ENCODE measurements around the gene CEP85L.

CEP85L gene

DNA sequence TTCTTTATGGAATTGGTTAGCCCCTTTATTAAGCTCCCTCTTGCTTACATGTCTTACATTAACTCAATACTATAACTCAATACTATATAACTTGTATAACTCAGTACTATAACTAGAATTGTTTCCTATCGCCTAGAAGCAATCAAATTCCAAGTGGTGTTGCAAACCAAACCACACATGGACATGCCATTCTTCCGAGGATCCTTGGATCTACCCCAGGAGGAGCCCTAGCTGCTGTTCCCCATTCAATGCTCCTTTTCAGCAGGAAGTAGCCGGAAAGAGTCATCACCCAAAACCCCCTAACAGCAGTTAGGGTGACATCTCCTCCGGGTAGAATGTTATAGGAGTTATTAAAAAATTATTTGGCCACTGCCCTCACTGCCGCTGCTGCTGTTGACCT lies 62.8 kb downstream of the CEP85L start:
- Histone ChIP-seq H3K9ac (ENCODE audit: low read depth, low read length) (no peak overlapping the region), H3K4me1 (ENCODE audit: insufficient read depth, low read length) (peaks cover 11% of the 10 kb centered on the region), H3K4me3 (ENCODE audit: low read length) (no peak overlapping the region), H3K36me3 (ENCODE audit: insufficient read depth, low read depth, low read length) (no peaks in the 10 kb centered on the region), H3K27ac (ENCODE audit: low read length) (no peak overlapping the region), H3K9me3 (ENCODE audit: insufficient read depth, low read depth, low read length) (no peaks in the 10 kb centered on the region), H3K27me3 (ENCODE audit: insufficient read depth, low read length) (no peaks in the 10 kb centered on the region)

GRCh38 chr6:118586746-118587485 lies 64.5 kb downstream of the CEP85L start:
- Histone ChIP-seq H3K27ac (ENCODE audit: low read length) (no peak overlapping the region), H3K27me3 (ENCODE audit: insufficient read depth, low read length) (no peaks in the 10 kb centered on the region), H3K4me1 (ENCODE audit: insufficient read depth, low read length) (peaks cover 11% of the 10 kb centered on the region), H3K36me3 (ENCODE audit: insufficient read depth, low read depth, low read length) (no peaks in the 10 kb centered on the region), H3K4me3 (ENCODE audit: low read length) (no peak overlapping the region), H3K9ac (ENCODE audit: low read depth, low read length) (no peak overlapping the region), H3K9me3 (ENCODE audit: insufficient read depth, low read depth, low read length) (no peaks in the 10 kb centered on the region)

- H3K36me3 ChIP-seq (ENCODE audit: insufficient read depth, low read depth, low read length), result no peaks in the 10 kb centered on the region
- no peak overlapping the region for H3K27ac ChIP-seq (ENCODE audit: low read length)
- H3K9ac ChIP-seq (ENCODE audit: low read depth, low read length), result no peak overlapping the region
- no peak overlapping the region for H3K4me3 ChIP-seq (ENCODE audit: low read length)
- H3K4me1 ChIP-seq (ENCODE audit: insufficient read depth, low read length), result peaks cover 5% of the 10 kb centered on the region
- no peaks in the 10 kb centered on the region; the same call in 1 of the 2 replicates for H3K9me3 ChIP-seq (ENCODE audit: insufficient read depth, low read depth, low read length)
- no peaks in the 10 kb centered on the region for H3K27me3 ChIP-seq (ENCODE audit: insufficient read depth, low read length)
These were observed 66.5 kb downstream of the CEP85L start for GRCh38 chr6:118584911-118585310.

GRCh38 chr6:118581489-118581959 lies 69.9 kb downstream of the CEP85L start:
- no peak overlapping the region for H3K27ac ChIP-seq (ENCODE audit: low read length)
- no peak overlapping the region for H3K4me3 ChIP-seq (ENCODE audit: low read length)
- H3K4me1 ChIP-seq (ENCODE audit: insufficient read depth, low read length), result no peaks in the 10 kb centered on the region
- H3K9ac ChIP-seq (ENCODE audit: low read depth, low read length), result no peak overlapping the region
- H3K9me3 ChIP-seq (ENCODE audit: insufficient read depth, low read depth, low read length), result peaks cover 28% of the 10 kb centered on the region
- no peaks in the 10 kb centered on the region for H3K36me3 ChIP-seq (ENCODE audit: insufficient read depth, low read depth, low read length)
- no peaks in the 10 kb centered on the region for H3K27me3 ChIP-seq (ENCODE audit: insufficient read depth, low read length)

- H3K4me3 ChIP-seq (ENCODE audit: low read length), result no peak overlapping the region
- no peaks in the 10 kb centered on the region for H3K4me1 ChIP-seq (ENCODE audit: insufficient read depth, low read length)
- peaks cover 36% of the 10 kb centered on the region for H3K9me3 ChIP-seq (ENCODE audit: insufficient read depth, low read depth, low read length)
- no peaks in the 10 kb centered on the region for H3K27me3 ChIP-seq (ENCODE audit: insufficient read depth, low read length)
- H3K9ac ChIP-seq (ENCODE audit: low read depth, low read length), result no peak overlapping the region
- no peak overlapping the region for H3K27ac ChIP-seq (ENCODE audit: low read length)
- no peaks in the 10 kb centered on the region for H3K36me3 ChIP-seq (ENCODE audit: insufficient read depth, low read depth, low read length)
These were observed 70.6 kb downstream of the CEP85L start for GRCh38 chr6:118580585-118581419.

- H3K9ac ChIP-seq (ENCODE audit: low read depth, low read length), result no peak overlapping the region
- no peaks in the 10 kb centered on the region for H3K36me3 ChIP-seq (ENCODE audit: insufficient read depth, low read depth, low read length)
These were observed 71.6 kb downstream of the CEP85L start for GRCh38 chr6:118579786-118580185.

DNA sequence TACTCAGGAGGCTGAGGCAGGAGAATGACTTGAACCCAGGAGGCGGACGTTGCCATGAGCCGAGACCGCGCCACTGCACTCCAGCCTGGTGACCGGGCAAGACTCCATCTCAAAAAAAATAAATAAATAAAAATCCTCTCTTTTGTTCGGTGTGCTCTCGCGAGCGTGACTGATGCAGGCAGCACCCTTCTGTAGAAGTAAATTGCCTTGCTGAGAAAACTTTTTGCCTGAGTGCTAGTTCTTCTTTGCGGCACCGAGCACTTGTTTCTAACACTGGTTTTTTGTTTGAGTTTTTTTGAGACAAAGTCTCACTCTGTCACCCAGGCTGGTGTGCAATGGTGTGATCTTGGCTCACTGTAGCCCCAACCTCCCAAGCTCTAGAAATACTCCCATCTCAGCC lies 72.8 kb downstream of the CEP85L start:
- no peaks in the 10 kb centered on the region for H3K27me3 ChIP-seq (ENCODE audit: insufficient read depth, low read length)
- no peak overlapping the region for H3K9ac ChIP-seq (ENCODE audit: low read depth, low read length)
- H3K4me1 ChIP-seq (ENCODE audit: insufficient read depth, low read length), result no peaks in the 10 kb centered on the region
- peaks cover 57% of the 10 kb centered on the region for H3K9me3 ChIP-seq (ENCODE audit: insufficient read depth, low read depth, low read length)
- H3K4me3 ChIP-seq (ENCODE audit: low read length), result no peak overlapping the region
- no peak overlapping the region for H3K27ac ChIP-seq (ENCODE audit: low read length)
- peaks cover 6% of the 10 kb centered on the region; the same call in 1 of the 2 replicates for H3K36me3 ChIP-seq (ENCODE audit: insufficient read depth, low read depth, low read length)

More at GRCh38 chr6:118579786-118580185, 71.6 kb downstream of the CEP85L start:
- Histone ChIP-seq H3K4me1 (ENCODE audit: insufficient read depth, low read length) (no peaks in the 10 kb centered on the region), H3K9me3 (ENCODE audit: insufficient read depth, low read depth, low read length) (peaks cover 45% of the 10 kb centered on the region), H3K27me3 (ENCODE audit: insufficient read depth, low read length) (no peaks in the 10 kb centered on the region), H3K4me3 (ENCODE audit: low read length) (no peak overlapping the region), H3K27ac (ENCODE audit: low read length) (no peak overlapping the region)

DNA sequence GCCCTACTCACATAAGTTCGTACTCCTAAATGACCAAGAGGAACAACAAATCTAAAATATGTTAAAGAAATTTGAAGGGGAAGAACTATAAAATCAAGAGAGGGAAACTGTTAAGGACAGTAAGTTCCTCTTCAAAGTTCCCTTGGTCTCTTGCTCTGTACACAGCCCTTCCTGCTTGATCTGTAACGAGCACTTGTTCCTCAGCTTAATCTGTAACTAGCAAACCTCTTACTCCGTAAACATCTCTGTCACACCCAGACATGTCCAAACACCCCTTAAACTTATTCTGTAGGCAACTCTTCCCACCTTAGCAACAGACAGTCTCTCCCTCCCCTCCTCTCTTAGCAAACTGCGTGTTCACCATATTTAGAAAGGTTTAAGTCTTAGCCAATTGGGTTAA lies 73.4 kb downstream of the CEP85L start:
- H3K4me3 ChIP-seq (ENCODE audit: low read length), result no peak overlapping the region
- no peak overlapping the region for H3K9ac ChIP-seq (ENCODE audit: low read depth, low read length)
- no peaks in the 10 kb centered on the region for H3K4me1 ChIP-seq (ENCODE audit: insufficient read depth, low read length)
- H3K9me3 ChIP-seq (ENCODE audit: insufficient read depth, low read depth, low read length), result peaks cover 60% of the 10 kb centered on the region
- peaks cover 6% of the 10 kb centered on the region; the same call in 1 of the 2 replicates for H3K36me3 ChIP-seq (ENCODE audit: insufficient read depth, low read depth, low read length)
- no peaks in the 10 kb centered on the region for H3K27me3 ChIP-seq (ENCODE audit: insufficient read depth, low read length)
- no peak overlapping the region for H3K27ac ChIP-seq (ENCODE audit: low read length)

DNA sequence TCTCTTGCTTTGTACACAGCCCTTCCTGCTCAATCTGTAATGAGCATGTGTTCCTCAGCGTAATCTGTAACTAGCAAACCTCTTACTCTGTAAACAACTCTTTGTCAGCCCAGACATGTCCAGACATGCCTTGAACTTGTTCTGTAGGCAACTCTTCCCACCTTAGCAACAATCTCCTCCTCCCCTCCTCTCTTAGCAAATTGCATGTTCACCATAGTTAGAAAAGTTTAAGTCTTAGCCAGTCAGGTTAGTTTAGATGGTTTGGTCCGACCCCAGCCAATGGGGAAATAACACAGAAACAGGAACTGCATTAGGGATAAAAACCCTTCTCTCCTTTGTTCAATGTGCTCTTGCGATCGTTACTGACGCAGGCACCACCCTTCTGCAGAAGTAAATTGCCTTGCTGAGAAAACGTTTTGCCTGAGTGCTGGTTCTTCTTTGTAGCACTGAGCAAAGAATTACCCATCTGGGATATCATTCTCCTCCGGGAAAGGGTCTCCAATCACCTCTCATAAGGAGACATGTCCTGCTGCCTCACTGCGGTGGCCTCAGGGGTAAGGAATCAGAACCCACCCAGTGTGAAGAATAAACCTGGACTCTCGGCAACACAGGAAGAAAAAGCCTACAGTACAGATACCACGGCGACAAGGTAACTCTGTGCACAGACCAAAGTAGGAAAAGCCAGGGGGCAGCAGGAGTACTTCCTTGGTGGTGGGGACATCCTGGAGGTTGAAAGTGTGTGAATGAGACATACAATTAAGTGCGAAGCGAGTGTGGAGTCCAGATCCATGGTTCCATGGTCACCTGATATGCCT lies 77.1 kb downstream of the CEP85L start:
- peaks cover 55% of the 10 kb centered on the region for H3K9me3 ChIP-seq (ENCODE audit: insufficient read depth, low read depth, low read length)
- H3K9ac ChIP-seq (ENCODE audit: low read depth, low read length), result no peak overlapping the region
- H3K27me3 ChIP-seq (ENCODE audit: insufficient read depth, low read length), result no peaks in the 10 kb centered on the region
- no peak overlapping the region for H3K27ac ChIP-seq (ENCODE audit: low read length)
- H3K4me3 ChIP-seq (ENCODE audit: low read length), result no peak overlapping the region; the same call in 1 of the 2 replicates
- H3K4me1 ChIP-seq (ENCODE audit: insufficient read depth, low read length), result no peaks in the 10 kb centered on the region
- H3K36me3 ChIP-seq (ENCODE audit: insufficient read depth, low read depth, low read length), result peaks cover 6% of the 10 kb centered on the region; the same call in 1 of the 2 replicates

DNA sequence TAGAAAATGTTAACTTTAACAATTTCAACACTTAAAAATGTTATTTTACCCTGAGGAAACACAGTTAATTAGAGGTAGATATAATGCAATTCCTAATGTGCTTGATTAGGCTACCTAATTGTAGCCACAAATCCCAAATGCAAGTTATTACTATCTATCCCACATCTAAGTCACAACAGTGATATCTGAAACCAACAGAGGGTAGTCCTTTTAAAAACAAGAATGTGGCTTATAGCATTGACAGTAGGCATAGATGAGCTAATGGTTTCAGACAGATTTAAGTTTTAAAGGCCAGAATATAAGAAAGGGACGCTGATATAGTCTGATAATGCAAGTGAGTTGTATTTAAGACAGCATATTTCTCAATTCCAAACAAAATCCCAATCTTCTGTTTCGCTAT lies 80.3 kb downstream of the CEP85L start:
- H3K36me3 ChIP-seq (ENCODE audit: insufficient read depth, low read depth, low read length), result peaks cover 6% of the 10 kb centered on the region; the same call in 1 of the 2 replicates
- H3K27ac ChIP-seq (ENCODE audit: low read length), result no peak overlapping the region
- H3K4me3 ChIP-seq (ENCODE audit: low read length), result no peak overlapping the region
- peaks cover 27% of the 10 kb centered on the region for H3K9me3 ChIP-seq (ENCODE audit: insufficient read depth, low read depth, low read length)
- no peaks in the 10 kb centered on the region for H3K27me3 ChIP-seq (ENCODE audit: insufficient read depth, low read length)
- H3K4me1 ChIP-seq (ENCODE audit: insufficient read depth, low read length), result no peaks in the 10 kb centered on the region
- no peak overlapping the region for H3K9ac ChIP-seq (ENCODE audit: low read depth, low read length)

DNA sequence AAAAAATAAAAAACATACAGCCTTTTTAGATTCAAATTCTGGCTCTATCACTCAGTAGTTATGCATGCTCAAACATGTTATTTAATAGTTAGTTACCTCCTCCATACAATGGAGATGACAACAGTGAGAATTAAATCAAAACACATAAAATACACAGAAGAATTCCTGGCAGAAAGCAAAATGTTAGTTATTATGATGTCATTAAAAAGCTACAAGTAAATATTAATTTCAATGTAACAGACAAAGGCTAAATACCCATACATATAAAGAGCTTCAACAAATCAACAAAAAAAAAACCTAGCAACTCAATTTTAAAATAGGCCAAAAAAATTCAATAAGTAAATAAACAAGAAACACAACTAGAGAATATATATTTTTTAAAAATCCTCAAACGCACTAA lies 81.9 kb downstream of the CEP85L start:
- H3K27me3 ChIP-seq (ENCODE audit: insufficient read depth, low read length), result no peaks in the 10 kb centered on the region
- peaks cover 5% of the 10 kb centered on the region; the same call in 1 of the 2 replicates for H3K36me3 ChIP-seq (ENCODE audit: insufficient read depth, low read depth, low read length)
- H3K4me3 ChIP-seq (ENCODE audit: low read length), result no peak overlapping the region
- H3K4me1 ChIP-seq (ENCODE audit: insufficient read depth, low read length), result 0 out of 2 replicates have a peak, but pooled peaks cover 6% of the 10 kb centered on the region
- no peak overlapping the region for H3K9ac ChIP-seq (ENCODE audit: low read depth, low read length)
- H3K27ac ChIP-seq (ENCODE audit: low read length), result no peak overlapping the region
- H3K9me3 ChIP-seq (ENCODE audit: insufficient read depth, low read depth, low read length), result peaks cover 12% of the 10 kb centered on the region

Data from iPS-20b (cell line).